ENCODE results near the gene TMEM151B. TPM values are rescaled to one million over a fixed set of nuclear protein-coding genes. Genes with fewer than 3 reads are reported as not detected.

Gene TMEM151B
- polyA plus RNA-seq, 4 donors = 0.62 to 1.5 (median 1.1) TPM

DNA sequence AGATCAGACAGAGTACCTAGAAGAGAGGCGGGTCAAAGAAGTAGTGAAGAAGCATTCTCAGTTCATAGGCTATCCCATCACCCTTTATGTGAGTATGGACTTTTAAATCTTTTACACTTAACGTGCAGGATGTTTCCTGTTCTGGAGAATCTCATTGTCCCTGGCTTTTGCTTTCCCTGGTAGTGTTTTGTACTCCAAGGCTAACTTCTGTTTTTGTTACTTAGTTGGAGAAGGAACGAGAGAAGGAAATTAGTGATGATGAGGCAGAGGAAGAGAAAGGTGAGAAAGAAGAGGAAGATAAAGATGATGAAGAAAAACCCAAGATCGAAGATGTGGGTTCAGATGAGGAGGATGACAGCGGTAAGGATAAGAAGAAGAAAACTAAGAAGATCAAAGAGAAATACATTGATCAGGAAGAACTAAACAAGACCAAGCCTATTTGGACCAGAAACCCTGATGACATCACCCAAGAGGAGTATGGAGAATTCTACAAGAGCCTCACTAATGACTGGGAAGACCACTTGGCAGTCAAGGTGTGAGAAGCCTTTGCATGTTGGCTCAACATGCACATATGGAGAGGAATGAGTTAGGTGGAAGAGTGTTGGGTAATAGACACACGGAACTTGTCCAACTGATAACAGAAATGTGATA lies 20.1 kb upstream of the TMEM151B start:
- DNase-seq (ENCODE audit: low read depth in 4 of 4, low spot score in 3 of 4) = no peak

GRCh38 chr6:44250718-44251123 lies 19.5 kb upstream of the TMEM151B start:
- DNase-seq (ENCODE audit: low read depth in 4 of 4, low spot score in 3 of 4) = no peak

GRCh38 chr6:44251576-44252524 lies 18.4 kb upstream of the TMEM151B start:
- no peak for DNase-seq (ENCODE audit: low read depth in 4 of 4, low spot score in 3 of 4)

GRCh38 chr6:44253307-44254101 lies 16.7 kb upstream of the TMEM151B start:
- DNase-seq (ENCODE audit: low read depth in 4 of 4, low spot score in 3 of 4) = no peak

DNA sequence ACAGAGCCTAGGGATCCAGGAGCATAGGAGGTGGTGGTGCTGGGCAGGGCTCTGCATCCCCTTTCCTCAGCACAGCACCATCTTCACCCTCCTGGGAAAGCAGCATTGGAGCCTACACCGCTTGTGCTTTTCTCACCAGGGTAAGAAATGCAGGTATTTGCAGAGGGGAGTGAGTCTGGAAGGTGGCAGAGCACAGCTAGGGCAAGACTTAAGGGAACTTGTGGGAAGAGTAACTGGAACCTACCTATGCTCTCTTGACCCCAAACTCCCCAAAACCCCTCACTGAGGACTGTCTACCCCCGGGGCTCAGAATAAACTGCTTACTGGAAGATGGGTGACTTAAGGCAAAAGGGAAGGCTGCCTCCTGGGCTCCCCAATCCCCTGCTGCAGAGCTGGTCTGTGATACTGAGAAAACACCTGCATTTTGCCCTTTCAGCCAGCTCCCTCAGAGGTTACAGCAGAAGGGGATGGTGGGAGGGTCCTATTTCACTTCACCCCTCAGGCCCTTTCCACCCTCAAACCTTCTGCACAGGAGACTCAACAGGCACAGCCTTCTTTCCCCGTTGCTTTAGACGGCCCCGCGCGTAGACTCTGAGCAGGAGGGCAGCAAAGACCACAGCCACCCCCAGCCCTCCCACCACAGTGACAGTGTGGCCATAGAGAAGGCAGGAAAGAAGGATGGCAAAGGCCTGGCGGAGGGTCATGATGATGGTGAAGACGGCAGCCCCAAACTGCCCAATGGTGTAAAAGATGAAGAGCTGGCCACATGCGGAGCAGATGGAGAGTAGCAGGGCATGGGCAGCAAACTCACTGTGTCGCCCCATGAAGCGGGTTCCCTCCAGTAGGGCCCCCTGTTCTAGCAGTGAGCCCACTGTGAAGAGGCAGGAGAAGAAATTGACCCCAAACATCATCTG lies 15.8 kb upstream of the TMEM151B start:
- no peak for DNase-seq (ENCODE audit: low read depth in 4 of 4, low spot score in 3 of 4)

- no peak for DNase-seq (ENCODE audit: low read depth in 4 of 4, low spot score in 3 of 4)
These were observed 15.0 kb upstream of the TMEM151B start for GRCh38 chr6:44255105-44255808.

- no peak for DNase-seq (ENCODE audit: low read depth in 4 of 4, low spot score in 3 of 4)
These were observed 14.1 kb upstream of the TMEM151B start for GRCh38 chr6:44255871-44256774.

DNA sequence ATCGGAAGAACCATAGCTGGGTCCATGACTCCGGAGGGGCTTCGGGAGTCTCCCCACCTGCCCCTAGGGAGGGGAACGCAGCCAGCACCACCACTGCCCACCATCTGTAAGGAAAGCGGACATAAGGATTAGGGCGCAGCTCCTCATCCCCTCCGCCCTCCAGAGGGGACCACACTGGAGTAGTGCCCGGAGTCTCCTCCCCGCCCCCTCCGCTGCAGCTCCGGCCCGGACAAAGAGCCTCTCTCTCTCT lies 13.6 kb upstream of the TMEM151B start:
- no peak for DNase-seq (ENCODE audit: low read depth in 4 of 4, low spot score in 3 of 4)

GRCh38 chr6:44257025-44257752 lies 13.1 kb upstream of the TMEM151B start, which contains the start of gene SLC35B2:
TSS of gene SLC35B2 (minus strand) at chr6:44257528. CDS start at chr6:44257410, 118 bp downstream.
- DNase-seq (ENCODE audit: low read depth in 4 of 4, low spot score in 3 of 4) = no peak

DNA sequence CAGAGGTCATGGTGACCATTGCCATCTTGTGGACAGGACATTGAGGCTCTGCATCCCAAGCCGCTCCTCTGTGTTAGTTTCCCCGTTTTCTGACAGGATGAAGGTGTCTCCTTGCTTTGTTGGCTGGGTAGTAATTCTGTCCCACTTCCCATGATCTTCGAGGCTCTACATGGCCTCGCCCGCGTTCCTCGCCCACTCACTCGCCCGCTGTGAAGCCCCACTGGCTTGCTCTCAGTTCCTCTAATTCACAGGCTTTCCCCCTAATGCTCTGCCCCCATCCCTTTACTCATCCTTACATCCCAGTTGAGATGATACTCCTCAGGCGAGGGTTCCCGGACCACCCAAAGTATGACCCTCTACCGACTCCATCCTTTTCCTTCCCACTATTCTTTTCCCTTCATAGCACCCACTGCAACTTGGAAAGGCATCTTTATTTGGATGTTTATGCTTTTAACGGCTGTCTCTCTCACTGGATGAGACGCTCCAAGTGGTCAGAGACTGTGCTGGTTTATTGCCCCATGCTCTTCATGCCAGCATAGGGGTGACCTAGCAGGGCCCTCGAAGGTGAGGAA lies 12.4 kb upstream of the TMEM151B start:
- no peak for DNase-seq (ENCODE audit: low read depth in 4 of 4, low spot score in 3 of 4)

DNA sequence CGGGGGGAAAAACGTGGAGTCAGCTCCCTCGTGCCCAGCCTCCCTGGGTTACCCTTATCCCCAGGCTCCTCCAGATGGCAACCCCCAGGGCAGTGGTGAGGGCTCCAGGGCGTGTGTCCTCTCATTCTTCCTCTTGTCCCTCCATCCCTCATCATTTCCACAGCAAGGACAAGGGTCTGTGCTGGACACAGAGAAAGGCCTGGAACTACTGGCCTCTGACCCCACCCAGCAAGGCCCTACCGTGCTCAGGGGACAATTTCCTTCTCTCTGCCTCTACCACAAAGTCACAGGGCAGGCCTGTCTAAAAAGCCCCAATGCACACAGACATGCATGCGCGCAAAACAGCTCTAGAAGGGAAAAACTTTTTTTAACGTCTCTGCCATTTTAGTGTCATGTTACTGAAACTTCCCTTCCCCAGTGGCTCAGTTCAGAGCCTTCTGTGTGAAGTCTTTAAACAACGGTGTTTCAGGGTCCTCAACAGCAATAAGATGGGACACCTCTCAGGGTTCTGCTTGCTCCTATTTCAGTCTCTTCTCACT lies 11.9 kb upstream of the TMEM151B start:
- no peak for DNase-seq (ENCODE audit: low read depth in 4 of 4, low spot score in 3 of 4)

DNA sequence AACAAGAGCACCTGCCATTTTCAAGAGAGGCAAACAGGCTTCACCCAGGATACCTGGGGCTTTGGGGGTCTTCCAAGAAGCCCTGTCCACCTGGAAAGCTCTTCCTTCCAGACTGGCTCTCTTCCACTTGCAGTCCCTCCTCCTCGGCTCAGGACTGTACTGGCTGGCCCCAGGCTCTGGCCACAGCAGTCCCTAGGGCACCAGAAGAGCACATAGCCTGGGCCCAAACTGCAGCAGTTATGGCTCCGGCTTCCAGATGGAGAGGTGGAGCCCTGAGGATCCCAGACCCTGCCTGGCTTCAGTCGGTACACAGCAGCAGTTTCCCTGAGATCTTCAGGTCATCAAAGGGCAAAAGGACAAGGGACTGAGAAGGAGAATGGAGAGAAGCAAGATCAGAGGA lies 11.3 kb upstream of the TMEM151B start:
- DNase-seq (ENCODE audit: low read depth in 4 of 4, low spot score in 3 of 4) = no peak

DNA sequence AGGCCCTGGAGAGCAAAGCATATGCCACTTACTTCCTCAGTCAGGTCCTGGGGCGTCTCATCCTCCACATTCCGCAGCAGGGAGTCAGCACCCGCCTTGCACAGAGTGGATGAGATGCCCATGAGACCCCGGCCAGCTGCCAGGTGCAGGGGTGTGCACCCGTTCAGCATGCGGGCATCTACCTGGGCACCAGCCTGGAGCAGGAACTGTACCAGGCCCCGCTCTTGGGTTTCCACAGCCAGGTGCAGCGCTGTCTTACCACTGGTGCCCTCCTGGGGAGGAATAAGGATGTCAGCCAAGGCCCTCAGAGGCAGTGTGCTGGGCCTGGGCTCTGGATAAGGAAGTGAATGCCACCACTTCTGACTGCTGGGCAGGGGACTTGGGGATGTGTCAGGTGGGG lies 10.2 kb upstream of the TMEM151B start:
- DNase-seq (ENCODE audit: low read depth in 4 of 4, low spot score in 3 of 4) = no peak

GRCh38 chr6:44260451-44261297 lies 9.6 kb upstream of the TMEM151B start:
- no peak for DNase-seq (ENCODE audit: low read depth in 4 of 4, low spot score in 3 of 4)

GRCh38 chr6:44261581-44261980 lies 8.7 kb upstream of the TMEM151B start:
- DNase-seq (ENCODE audit: low read depth in 4 of 4, low spot score in 3 of 4) = no peak

Data from left renal pelvis (tissue), 4 donors.